ENCODE measurements around the gene TBC1D2B.
"Not testable (repeated sequence)": the region's sequence is repeated elsewhere in the genome, so short reads cannot be mapped to it uniquely, and the experiment has no call there.

The TBC1D2B gene

DNA sequence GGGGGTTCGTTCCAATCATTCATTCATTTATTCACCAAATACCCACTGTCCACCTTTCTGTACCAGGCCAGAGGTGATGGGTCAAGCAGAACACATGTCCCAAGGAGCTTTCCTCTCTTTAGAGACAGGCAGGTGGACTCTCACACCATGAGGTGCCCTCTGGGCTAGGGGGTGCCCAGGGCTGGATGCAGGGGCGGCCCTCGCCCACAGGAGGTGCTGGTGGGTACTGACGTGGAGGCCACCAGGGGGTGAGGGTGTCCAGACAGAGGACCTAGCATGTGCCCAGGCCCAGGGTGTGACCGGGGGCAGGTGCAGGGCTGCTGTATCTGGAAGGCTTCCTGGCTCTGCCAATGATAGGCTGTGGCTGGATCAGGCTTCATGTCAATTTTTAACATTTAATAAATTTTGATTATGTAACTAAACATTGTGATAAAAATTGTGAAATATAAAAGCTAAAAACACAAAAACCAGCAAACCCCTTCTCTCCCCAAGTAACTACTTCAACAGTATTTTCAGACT lies 124.5 kb downstream of the TBC1D2B start:
- H3K4me3 ChIP-seq (ENCODE audit: low read depth, low read length); DNase-seq (ENCODE audit: low read depth): not testable (repeated sequence)
- TF ChIP-seq, protein P1, sequence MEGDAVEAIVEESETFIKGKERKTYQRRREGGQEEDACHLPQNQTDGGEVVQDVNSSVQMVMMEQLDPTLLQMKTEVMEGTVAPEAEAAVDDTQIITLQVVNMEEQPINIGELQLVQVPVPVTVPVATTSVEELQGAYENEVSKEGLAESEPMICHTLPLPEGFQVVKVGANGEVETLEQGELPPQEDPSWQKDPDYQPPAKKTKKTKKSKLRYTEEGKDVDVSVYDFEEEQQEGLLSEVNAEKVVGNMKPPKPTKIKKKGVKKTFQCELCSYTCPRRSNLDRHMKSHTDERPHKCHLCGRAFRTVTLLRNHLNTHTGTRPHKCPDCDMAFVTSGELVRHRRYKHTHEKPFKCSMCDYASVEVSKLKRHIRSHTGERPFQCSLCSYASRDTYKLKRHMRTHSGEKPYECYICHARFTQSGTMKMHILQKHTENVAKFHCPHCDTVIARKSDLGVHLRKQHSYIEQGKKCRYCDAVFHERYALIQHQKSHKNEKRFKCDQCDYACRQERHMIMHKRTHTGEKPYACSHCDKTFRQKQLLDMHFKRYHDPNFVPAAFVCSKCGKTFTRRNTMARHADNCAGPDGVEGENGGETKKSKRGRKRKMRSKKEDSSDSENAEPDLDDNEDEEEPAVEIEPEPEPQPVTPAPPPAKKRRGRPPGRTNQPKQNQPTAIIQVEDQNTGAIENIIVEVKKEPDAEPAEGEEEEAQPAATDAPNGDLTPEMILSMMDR (conservative IDR thresholded peaks at IDR 0.05; ENCODE audit: low read depth, low read length): peak; percentile 7

DNA sequence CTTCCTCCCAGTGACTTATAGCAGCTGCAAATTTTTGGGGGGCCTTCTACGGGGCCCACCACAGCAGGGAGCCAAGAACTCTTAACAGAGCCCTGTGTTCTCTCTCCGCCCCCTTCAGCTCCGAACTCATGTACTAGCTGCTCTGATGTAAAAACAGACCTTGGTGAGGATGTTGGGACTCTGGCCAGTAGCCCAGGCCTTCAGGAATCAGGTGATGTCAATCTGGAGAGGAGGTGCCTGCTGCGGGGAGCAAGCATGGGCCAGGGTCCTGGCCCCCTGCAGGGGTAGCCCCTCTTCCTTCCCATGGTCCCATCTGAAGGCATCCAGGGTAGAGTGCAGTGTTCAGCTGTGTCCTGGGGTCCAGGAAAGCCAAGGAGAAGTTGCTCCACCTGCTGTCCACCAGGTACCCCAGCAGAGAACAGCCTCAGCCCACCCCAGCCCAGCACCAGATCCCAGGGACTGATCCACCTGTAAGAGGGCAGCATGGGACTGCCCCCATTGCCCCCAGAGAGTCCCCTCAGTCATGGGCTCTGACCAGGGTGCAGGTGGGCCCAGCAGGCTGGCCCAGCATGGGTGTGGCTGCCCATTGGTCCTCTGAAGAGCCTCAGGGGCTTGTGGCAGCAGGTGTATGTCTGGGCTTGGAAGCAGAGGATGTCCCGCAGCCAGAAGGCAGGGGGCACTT lies 126.3 kb downstream of the TBC1D2B start:
- H3K4me3 ChIP-seq (ENCODE audit: low read depth, low read length); DNase-seq (ENCODE audit: low read depth): not testable (repeated sequence)

DNA sequence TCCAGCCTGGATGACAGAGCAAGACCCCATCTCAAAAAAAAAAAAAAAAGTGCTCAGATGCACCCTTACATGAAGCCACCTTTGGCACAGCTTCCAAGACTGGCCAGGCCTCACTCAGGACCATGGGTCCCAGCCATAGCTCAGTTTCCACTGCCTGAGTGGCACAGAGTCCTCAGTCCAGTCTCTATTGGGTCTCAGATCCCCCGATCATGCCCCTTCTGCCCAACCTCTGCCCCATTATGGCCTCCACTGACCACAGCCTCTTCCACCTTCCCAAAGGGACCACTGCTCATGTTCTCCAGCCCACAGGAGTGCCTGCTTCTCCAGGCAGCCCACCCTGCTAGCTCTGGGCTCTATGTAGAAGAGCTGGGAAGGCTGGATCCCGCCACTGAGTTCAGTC lies 127.0 kb downstream of the TBC1D2B start:
- not testable (repeated sequence) for H3K4me3 ChIP-seq (ENCODE audit: low read depth, low read length); DNase-seq (ENCODE audit: low read depth)

DNA sequence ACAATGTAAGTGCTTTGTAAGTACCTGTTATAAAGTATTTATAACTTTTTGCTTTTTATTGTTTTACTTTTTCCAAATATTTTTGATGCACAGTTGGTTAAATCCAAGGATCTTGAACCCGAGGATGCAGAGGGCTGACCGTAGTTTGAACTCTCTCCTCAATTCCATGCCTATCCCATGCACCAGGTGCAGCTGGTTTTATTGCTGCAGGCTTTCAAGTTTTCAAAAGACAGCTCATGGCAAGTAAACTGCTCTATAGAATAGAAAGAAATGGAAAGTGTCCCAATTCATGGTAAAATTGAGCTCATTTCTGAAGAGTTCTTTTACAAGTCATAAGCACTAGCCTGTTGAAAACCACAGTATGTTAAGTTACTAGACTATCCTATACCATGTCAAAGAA lies 131.9 kb downstream of the TBC1D2B start:
- TF ChIP-seq, protein P1 (conservative IDR thresholded peaks at IDR 0.05; ENCODE audit: low read depth, low read length): no peak
- no peak for DNase-seq (ENCODE audit: low read depth)
- no peak overlapping the region for H3K4me3 ChIP-seq (ENCODE audit: low read depth, low read length)

All from choroid plexus epithelial cell (primary cell).